ENCODE data around the gene KIF27. TPM values are rescaled to one million over a fixed set of nuclear protein-coding genes. Genes with fewer than 3 reads are reported as not detected.

Gene KIF27
- total RNA-seq, 4 donors from 2014 or later = 3.9 to 5.4 (median 4.5) TPM

DNA sequence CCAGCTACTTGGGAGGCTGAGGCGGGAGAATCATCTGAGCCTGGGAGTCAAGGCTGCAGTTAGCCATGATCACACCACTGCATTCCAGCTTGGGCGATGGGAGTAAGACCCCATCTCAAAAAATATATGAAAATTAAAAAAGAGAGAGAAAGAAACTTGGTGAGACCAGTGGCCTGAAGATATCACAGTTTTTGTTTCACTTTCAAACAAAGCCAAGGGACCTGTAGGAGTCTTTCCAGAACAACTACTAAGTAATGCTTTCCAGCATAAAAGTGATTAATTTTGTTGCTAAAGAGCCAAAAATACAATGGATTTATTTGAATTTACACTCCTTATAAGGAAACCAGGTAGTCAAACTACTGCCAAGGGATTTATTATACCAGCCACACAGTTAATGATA, 127.2 kb downstream of the KIF27 start:
- TF ChIP-seq EP300 (IDR thresholded peaks at IDR 0.05) = no peak
- TF ChIP-seq POLR2AphosphoS5 (IDR thresholded peaks at IDR 0.05) = no peak
- no peak for TF ChIP-seq POLR2A (IDR thresholded peaks at IDR 0.05; ENCODE audit: low read depth)
- TF ChIP-seq, protein P1, sequence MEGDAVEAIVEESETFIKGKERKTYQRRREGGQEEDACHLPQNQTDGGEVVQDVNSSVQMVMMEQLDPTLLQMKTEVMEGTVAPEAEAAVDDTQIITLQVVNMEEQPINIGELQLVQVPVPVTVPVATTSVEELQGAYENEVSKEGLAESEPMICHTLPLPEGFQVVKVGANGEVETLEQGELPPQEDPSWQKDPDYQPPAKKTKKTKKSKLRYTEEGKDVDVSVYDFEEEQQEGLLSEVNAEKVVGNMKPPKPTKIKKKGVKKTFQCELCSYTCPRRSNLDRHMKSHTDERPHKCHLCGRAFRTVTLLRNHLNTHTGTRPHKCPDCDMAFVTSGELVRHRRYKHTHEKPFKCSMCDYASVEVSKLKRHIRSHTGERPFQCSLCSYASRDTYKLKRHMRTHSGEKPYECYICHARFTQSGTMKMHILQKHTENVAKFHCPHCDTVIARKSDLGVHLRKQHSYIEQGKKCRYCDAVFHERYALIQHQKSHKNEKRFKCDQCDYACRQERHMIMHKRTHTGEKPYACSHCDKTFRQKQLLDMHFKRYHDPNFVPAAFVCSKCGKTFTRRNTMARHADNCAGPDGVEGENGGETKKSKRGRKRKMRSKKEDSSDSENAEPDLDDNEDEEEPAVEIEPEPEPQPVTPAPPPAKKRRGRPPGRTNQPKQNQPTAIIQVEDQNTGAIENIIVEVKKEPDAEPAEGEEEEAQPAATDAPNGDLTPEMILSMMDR (IDR thresholded peaks at IDR 0.05) = no peak

DNA sequence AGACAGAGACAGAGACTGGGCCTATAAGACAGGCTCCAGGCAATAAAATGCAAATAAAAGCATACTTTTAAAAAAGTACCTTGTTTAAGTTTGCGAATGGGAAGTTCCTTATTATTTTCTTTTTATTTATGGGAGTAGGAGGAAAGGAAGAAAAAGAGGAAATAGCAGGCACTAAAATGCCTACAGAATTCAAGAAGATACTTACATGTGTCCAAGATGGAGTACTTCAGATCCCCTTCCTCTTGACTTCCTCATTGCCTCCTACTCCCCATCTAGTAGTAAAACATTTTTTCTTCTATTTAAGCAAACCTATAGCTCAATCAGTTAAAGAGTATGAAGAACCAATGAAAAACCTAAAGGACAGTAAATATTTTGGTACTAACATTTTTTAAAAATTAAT, 128.5 kb downstream of the KIF27 start:
- intact Hi-C loops (cut with DNase I) = no loop called here
- no peak overlapping the region for H3K4me3 ChIP-seq
- no peaks in the 10 kb centered on the region for H3K9me3 ChIP-seq
- no peak for DNase-seq (ENCODE audit: extremely low spot score)
- TF ChIP-seq, protein P1 (IDR thresholded peaks at IDR 0.05) = no peak
- TF ChIP-seq POLR2A (IDR thresholded peaks at IDR 0.05; ENCODE audit: low read depth) = no peak
- no peak for TF ChIP-seq EP300 (IDR thresholded peaks at IDR 0.05)
- TF ChIP-seq POLR2AphosphoS5 (IDR thresholded peaks at IDR 0.05) = no peak
- peaks cover 3 to 50% (median 27%) of the 10 kb centered on the region in 4 donors for H3K36me3 ChIP-seq
- 90% methylated on average over 1 of the region's 1 CpG for WGBS
- H3K27ac ChIP-seq (replicated peaks in 1 of 4) = no peak overlapping the region
- no peaks in the 10 kb centered on the region for H3K27me3 ChIP-seq
- H3K4me1 ChIP-seq = no peaks in the 10 kb centered on the region

More for the DNA sequence above, 127.2 kb downstream of the KIF27 start:
- DNase-seq (ENCODE audit: extremely low spot score) = no peak
- intact Hi-C loops (cut with DNase I) = no loop called here
- Histone ChIP-seq H3K27ac (replicated peaks in 1 of 4) (no peak overlapping the region), H3K27me3 (no peaks in the 10 kb centered on the region), H3K9me3 (no peaks in the 10 kb centered on the region), H3K36me3 (peaks cover 13 to 58% (median 34%) of the 10 kb centered on the region in 4 donors), H3K4me1 (no peaks in the 10 kb centered on the region), H3K4me3 (no peak overlapping the region)
- WGBS = 100% methylated on average over 2 of the region's 2 CpGs

Other genes starting within 250 kb of the KIF27 start
- 100 to 1,000 TPM; 112 to 123 (median 119) TPM for gene UBQLN1, start 213.5 kb downstream of the KIF27 start, total RNA-seq
- 10 to 100 TPM; 12.3 to 22.4 (median 13.4) TPM for gene GKAP1, start 103.7 kb downstream of the KIF27 start, total RNA-seq
- gene HNRNPK, start 58.8 kb upstream of the KIF27 start, total RNA-seq = 100 to 1,000 TPM; 398 to 596 (median 550) TPM
- gene RMI1, start 59.4 kb upstream of the KIF27 start, total RNA-seq = 10 to 100 TPM in 1 of 4 donors, 1 to 10 TPM in 3; 5.3 to 11.6 (median 6.2) TPM

Measured in esophagus muscularis mucosa (tissue), 4 donors.